Peyer's patch (tissue), 4 donors: ENCODE results near the gene DIS3. TPM values are rescaled to one million over a fixed set of nuclear protein-coding genes. Genes with fewer than 3 reads are reported as not detected.
"Not testable (repeated sequence)": the region's sequence is repeated elsewhere in the genome, so short reads cannot be mapped to it uniquely, and the experiment has no call there.

Source experiments
- DNase-seq, 3 donors: peaks; one replicate each; pipeline ENCODE4 v3.0.0-alpha.2; 2017 to 2019
- H3K27ac ChIP-seq, 4 donors: fragments of 200-600 bp; sonication (generic); one replicate each; pipeline ENCODE4 v1.5.1; 2016 to 2019
- H3K27me3 ChIP-seq, 2 donors: fragments of 200-600 bp; sonication (generic); one replicate each; pipeline ENCODE4 v1.5.1; 2019
- H3K36me3 ChIP-seq, 3 donors: fragments of 200-600 bp; sonication (generic); one replicate each; pipeline ENCODE4 v1.5.1; 2016 to 2019
- H3K4me1 ChIP-seq, 4 donors: fragments of 200-600 bp; sonication (generic); one replicate each; pipeline ENCODE4 v1.5.1; 2016 to 2019
- H3K4me3 ChIP-seq, 4 donors: fragments of 200-600 bp; sonication (generic); 1 replicate in 3 of 4; 2 replicates in 1 of 4; pipeline ENCODE4 v1.5.1; 2016 to 2019; ENCODE audit warnings: mild to moderate bottlenecking in 1 of 4
- H3K9me3 ChIP-seq, 4 donors: fragments of 200-600 bp; sonication (generic); one replicate each; pipeline ENCODE4 v1.5.1; 2016 to 2019; ENCODE audit warnings: mild to moderate bottlenecking in 1 of 4
- CTCF ChIP-seq, 6 experiments: fragments of 450-650 bp in 4 of 6; fragments of 200-600 bp in 2 of 6; sonication (generic) in 1 of 6; IDR thresholded peaks; one replicate each; pipeline ENCODE4 v1.5.1; 2017 to 2019; ENCODE audit warnings: antibody characterized with exemption in 6 of 6, mild to moderate bottlenecking in 3 of 6, moderate library complexity in 1 of 6
- POLR2A ChIP-seq, 2 donors: fragments of 450-650 bp; IDR thresholded peaks; one replicate each; pipeline ENCODE4 v1.5.1; 2017; ENCODE audit warnings: antibody characterized with exemption in 2 of 2, mild to moderate bottlenecking in 2 of 2, moderate library complexity in 2 of 2
- total RNA-seq, 4 donors: library from RNA; depleted of rRNA; stranded (reverse); fragments of >200 nt; gene quantifications; one replicate each; pipeline ENCODE4 v1.1.0, GENCODE V29; 2016

DIS3 gene
- total RNA-seq, 4 donors from 2014 or later: 12.9 to 29.7 (median 19.3) TPM

- Histone ChIP-seq H3K4me1 (no peaks in the 10 kb centered on the region), H3K27me3 (no peaks in the 10 kb centered on the region), H3K36me3 (peaks cover 0 to 22% (median 0%) of the 10 kb centered on the region in 3 donors), H3K9me3 (no peaks in the 10 kb centered on the region), H3K4me3 (no peak overlapping the region), H3K27ac (no peak overlapping the region)
- TF ChIP-seq POLR2A (IDR thresholded peaks at IDR 0.05) (no peak), CTCF (IDR thresholded peaks at IDR 0.05) (no peak)
- no peak for DNase-seq
Observed at GRCh38 chr13:72740015-72740414, 41.7 kb downstream of the DIS3 start.

- TF ChIP-seq POLR2A (IDR thresholded peaks at IDR 0.05) (no peak), CTCF (IDR thresholded peaks at IDR 0.05) (no peak)
Observed at GRCh38 chr13:72737033-72737432, 44.7 kb downstream of the DIS3 start.

GRCh38 chr13:72728290-72728605 lies 53.5 kb downstream of the DIS3 start:
- Histone ChIP-seq H3K27me3 (no peaks in the 10 kb centered on the region), H3K9me3 (no peaks in the 10 kb centered on the region), H3K4me3 (peak overlapping the region; percentile 64 to 92 (median 88)), H3K27ac (peak overlapping the region; percentile 44 to 81 (median 60)), H3K4me1 (peaks cover 0 to 22% (median 8%) of the 10 kb centered on the region in 4 donors), H3K36me3 (peaks cover 0 to 4% (median 0%) of the 10 kb centered on the region in 3 donors)
- DNase-seq: no peak
- no peak for TF ChIP-seq CTCF (IDR thresholded peaks at IDR 0.05)
- no peak for TF ChIP-seq POLR2A (IDR thresholded peaks at IDR 0.05)

More at GRCh38 chr13:72737033-72737432, 44.7 kb downstream of the DIS3 start:
- H3K36me3 ChIP-seq: peaks cover 0 to 15% (median 0%) of the 10 kb centered on the region in 3 donors
- no peaks in the 10 kb centered on the region for H3K9me3 ChIP-seq
- H3K27me3 ChIP-seq: no peaks in the 10 kb centered on the region
- no peak for DNase-seq
- no peak overlapping the region for H3K27ac ChIP-seq
- no peak overlapping the region for H3K4me3 ChIP-seq
- H3K4me1 ChIP-seq: no peaks in the 10 kb centered on the region

- Histone ChIP-seq H3K4me1 (peaks cover 0 to 22% (median 8%) of the 10 kb centered on the region in 4 donors), H3K4me3 (peak within 1 kb of the TSS; percentile 64 to 92 (median 88)), H3K27ac (peak within 1 kb of the TSS; percentile 60 to 81 (median 64)), H3K36me3 (no peaks in the 10 kb centered on the region), H3K9me3 (no peaks in the 10 kb centered on the region), H3K27me3 (no peaks in the 10 kb centered on the region)
- no peak for TF ChIP-seq CTCF (IDR thresholded peaks at IDR 0.05)
- peak; percentile 17 to 47 for TF ChIP-seq POLR2A (IDR thresholded peaks at IDR 0.05)
- DNase-seq: peak; percentile 92 to 98 (median 98)
Observed at GRCh38 chr13:72727417-72728289, 54.0 kb downstream of the DIS3 start, which contains the start of the genes BORA and MZT1. Gene BORA, plus strand, starts transcription at chr13:72727923. Its CDS starts 1,018 bp downstream, at chr13:72728941. Gene MZT1, minus strand, starts transcription at chr13:72727629. Its CDS starts 27 bp downstream, at chr13:72727602.

DNA sequence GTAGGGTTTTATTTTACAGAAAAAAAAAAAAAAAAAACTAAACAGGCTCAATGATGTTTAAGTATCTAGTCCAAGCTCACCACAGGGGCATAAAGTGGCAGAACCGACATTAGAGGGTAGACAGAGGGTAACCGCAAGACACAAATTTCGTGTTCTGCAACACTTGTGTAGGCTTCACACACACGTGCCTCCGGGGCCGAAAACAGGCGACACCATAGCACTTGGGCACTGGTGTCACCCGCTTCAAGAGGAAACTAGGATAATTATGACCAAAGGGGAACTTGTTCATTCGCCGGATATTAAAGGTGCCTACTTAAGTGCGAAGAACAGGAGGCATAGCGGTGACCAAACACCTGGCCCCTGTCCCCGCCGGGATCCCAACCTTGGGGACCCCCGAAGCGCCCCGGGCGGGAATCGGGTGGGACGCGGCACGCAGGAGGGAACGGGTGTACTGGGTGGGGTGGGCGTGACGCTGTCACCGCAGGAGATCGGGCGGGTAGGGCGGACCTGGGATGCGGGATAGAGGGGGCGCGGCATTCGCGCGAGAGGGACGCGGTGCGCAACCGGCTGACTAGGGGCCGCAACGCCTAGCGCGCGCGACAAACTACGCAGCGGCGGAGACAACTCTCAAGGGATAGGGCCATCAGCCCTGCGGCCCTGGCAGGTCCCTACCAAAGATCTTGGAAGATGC lies 54.8 kb downstream of the DIS3 start:
- Histone ChIP-seq H3K4me1 (peaks cover 0 to 22% (median 8%) of the 10 kb centered on the region in 4 donors), H3K27me3 (no peaks in the 10 kb centered on the region)
- DNase-seq: peak; percentile 43 to 73 (median 62)

GRCh38 chr13:72726185-72726584 lies 55.5 kb downstream of the DIS3 start:
- not testable (repeated sequence) for H3K9me3 ChIP-seq, H3K27ac ChIP-seq, DNase-seq, H3K36me3 ChIP-seq, H3K27me3 ChIP-seq
- Histone ChIP-seq H3K4me1 (peaks cover 0 to 22% (median 8%) of the 10 kb centered on the region in 4 donors), H3K4me3 (peak overlapping the region in 1 of 4 donors; percentile 92)

More for the DNA sequence above, 54.8 kb downstream of the DIS3 start:
- no peaks in the 10 kb centered on the region for H3K36me3 ChIP-seq
- TF ChIP-seq CTCF (IDR thresholded peaks at IDR 0.05): no peak
- no peak for TF ChIP-seq POLR2A (IDR thresholded peaks at IDR 0.05)
- peak overlapping the region; percentile 64 to 92 (median 88) for H3K4me3 ChIP-seq
- peak overlapping the region; percentile 60 to 81 (median 64) for H3K27ac ChIP-seq
- H3K9me3 ChIP-seq: no peaks in the 10 kb centered on the region
